22Rv1 (cell line): ENCODE measurements around the gene GPATCH1.

ENCODE experiments used
- CTCF ChIP-seq: fragments of 450-650 bp; IDR thresholded peaks from 2 replicates; pipeline ENCODE4 v1.5.1; 2017; ENCODE audit warnings: mild to moderate bottlenecking
- ZFX ChIP-seq: fragments of 450-650 bp; IDR thresholded peaks from 2 replicates; pipeline ENCODE4 v1.6.1; 2017; ENCODE audit warnings: antibody characterized with exemption, borderline replicate concordance

GRCh38 chr19:33176670-33177416, 95.9 kb downstream of the GPATCH1 start:
- no peak for TF ChIP-seq CTCF
- no peak for TF ChIP-seq ZFX
